PC-9 (cell line): Measurements from ENCODE around the gene UBE4B. TPM values are rescaled to one million over a fixed set of nuclear protein-coding genes. Genes with fewer than 3 reads are reported as not detected.
"Not testable (repeated sequence)": the region's sequence is repeated elsewhere in the genome, so short reads cannot be mapped to it uniquely, and the experiment has no call there.

ENCODE experiments used
- BruUV-seq: library from RNA; stranded (reverse); fragments of 400-500 nt; replicated peaks from 2 replicates; lab custom pipeline; 2021; lab: Mats Ljungman, UMichigan
- CTCF ChIA-PET: fragments of 300-600 bp; sonication (Branson Sonifier 250); formaldehyde crosslinking; loops from one replicate; lab custom pipeline; 2022; ENCODE audit warnings: antibody characterized with exemption; lab: Charles Lee
- POLR2A ChIA-PET: fragments of 300-600 bp; sonication (Branson Sonifier 250); formaldehyde crosslinking; loops from one replicate; lab custom pipeline; 2022; ENCODE audit warnings: antibody characterized with exemption; ENCODE audit not compliant: unreplicated experiment; lab: Charles Lee
- DNase-seq, 2 experiments: peaks; one replicate each; pipeline versions ENCODE4 v3.0.0 to v3.0.0-alpha.2; 2015 to 2022; ENCODE audit warnings: mixed read lengths in 1 of 2
- H2AFZ ChIP-seq: fragments of 200-600 bp; sonication (generic); 2 replicates; pipeline ENCODE4 v1.8.1; 2017; ENCODE audit warnings: antibody characterized with exemption
- H3F3A ChIP-seq: fragments of 200-600 bp; sonication (generic); 2 replicates; pipeline ENCODE4 v1.8.1; 2017; ENCODE audit warnings: antibody characterized with exemption, mild to moderate bottlenecking, low read depth; ENCODE audit not compliant: insufficient read depth
- H3K27ac ChIP-seq: fragments of 200-600 bp; sonication (generic); 2 replicates; pipeline ENCODE4 v1.6.1; 2016; ENCODE audit warnings: mixed run types
- H3K27me3 ChIP-seq: fragments of 200-600 bp; sonication (generic); 2 replicates; pipeline ENCODE4 v1.6.1; 2016; ENCODE audit warnings: low read depth, mixed run types; ENCODE audit not compliant: insufficient read depth
- H3K36me3 ChIP-seq: fragments of 200-600 bp; sonication (generic); 2 replicates; pipeline ENCODE4 v1.6.1; 2016; ENCODE audit warnings: low read depth, mixed run types
- H3K4me1 ChIP-seq: fragments of 200-600 bp; sonication (generic); replicated peaks from 2 replicates; pipeline ENCODE4 v1.6.1; 2016; ENCODE audit warnings: mixed run types; ENCODE audit not compliant: insufficient read depth
- H3K4me2 ChIP-seq: fragments of 200-600 bp; sonication (generic); 2 replicates; pipeline ENCODE4 v1.6.1; 2017; ENCODE audit warnings: mixed run types
- H3K4me3 ChIP-seq: fragments of 200-600 bp; sonication (generic); 2 replicates; pipeline ENCODE4 v1.6.1; 2016; ENCODE audit warnings: mixed run types
- H3K79me2 ChIP-seq: fragments of 200-600 bp; sonication (generic); 2 replicates; pipeline ENCODE4 v1.6.1; 2017; ENCODE audit warnings: low read depth, mixed run types
- H3K9me2 ChIP-seq: fragments of 200-600 bp; sonication (generic); 2 replicates; pipeline ENCODE4 v1.8.1; 2017; ENCODE audit warnings: mild to moderate bottlenecking; ENCODE audit not compliant: insufficient read depth
- H3K9me3 ChIP-seq: fragments of 200-600 bp; sonication (generic); 2 replicates; pipeline ENCODE4 v1.8.1; 2016; ENCODE audit warnings: low read depth; ENCODE audit not compliant: insufficient read depth
- H4K20me1 ChIP-seq: fragments of 200-600 bp; sonication (generic); 2 replicates; pipeline ENCODE4 v1.8.1; 2017; ENCODE audit not compliant: insufficient read depth
- EZH2 ChIP-seq: fragments of 200-600 bp; sonication (generic); IDR thresholded peaks from 2 replicates; pipeline ENCODE4 v1.8.0; 2017; ENCODE audit warnings: antibody characterized with exemption, low read depth
- intact Hi-C: fragments of 100-400 bp; cut with micrococcal nuclease; formaldehyde crosslinking; loops from one replicate; pipeline ENCODE4 v1.10.0; 2022; ENCODE audit not compliant: unreplicated experiment
- total RNA-seq: library from RNA; stranded (reverse); gene quantifications from 2 replicates; pipeline ENCODE4 v1.2.3, GENCODE V29; 2021
- TF ChIP-seq, protein P1 (sequence below): fragments of 200-600 bp; sonication (generic); conservative IDR thresholded peaks from 2 replicates; pipeline ENCODE4 v1.6.1; 2017; ENCODE audit warnings: mixed run types, antibody characterized with exemption, mild to moderate bottlenecking, moderate library complexity

UBE4B gene
- total RNA-seq, 1 experiment from 2014 or later = 59.1 TPM

DNA sequence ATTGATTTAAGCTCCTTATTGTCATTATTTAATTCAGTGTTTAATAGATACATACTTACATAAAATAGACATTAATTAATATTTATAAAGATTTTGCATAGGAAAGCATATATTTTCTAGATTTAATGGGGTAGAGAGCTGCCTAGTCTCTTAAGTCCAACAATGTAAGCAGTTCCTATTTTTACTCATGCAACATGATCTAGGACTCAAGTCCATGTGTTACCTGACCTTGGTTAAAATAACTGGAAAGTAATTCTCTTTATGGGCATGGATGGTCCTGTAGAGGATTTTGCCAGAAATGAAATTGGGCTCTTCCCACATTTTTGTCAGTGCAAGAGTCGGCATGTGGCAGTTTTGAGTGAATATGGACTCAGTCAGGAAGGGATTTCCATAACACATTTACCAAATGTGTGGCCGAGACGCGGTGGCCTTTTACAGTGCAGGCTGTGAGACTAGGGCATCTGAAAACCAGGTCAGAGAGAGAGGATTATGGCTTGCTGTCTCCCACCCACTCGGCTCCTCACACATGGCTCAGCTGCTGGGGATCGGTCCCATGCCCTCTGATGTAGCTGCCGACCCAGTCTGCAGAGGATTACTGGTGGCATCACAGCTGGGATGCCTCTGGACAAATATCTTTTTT lies 171.4 kb downstream of the UBE4B start:
- CTCF ChIA-PET = no interaction called here
- DNase-seq = no peak
- Histone ChIP-seq H3K4me2 (no peak overlapping the region), H3K4me1 (no peaks in the 10 kb centered on the region), H3K79me2 (no peaks in the 10 kb centered on the region), H4K20me1 (no peaks in the 10 kb centered on the region), H3K9me3 (no peaks in the 10 kb centered on the region), H3K27me3 (no peaks in the 10 kb centered on the region), H3K9me2 (no peaks in the 10 kb centered on the region), H3F3A (no peaks in the 10 kb centered on the region), H3K27ac (no peak overlapping the region), H3K36me3 (no peaks in the 10 kb centered on the region), H2AFZ (no peak overlapping the region), H3K4me3 (no peak overlapping the region)
- BruUV-seq = no TSS peak
- no peak for TF ChIP-seq EZH2
- TF ChIP-seq, protein P1, sequence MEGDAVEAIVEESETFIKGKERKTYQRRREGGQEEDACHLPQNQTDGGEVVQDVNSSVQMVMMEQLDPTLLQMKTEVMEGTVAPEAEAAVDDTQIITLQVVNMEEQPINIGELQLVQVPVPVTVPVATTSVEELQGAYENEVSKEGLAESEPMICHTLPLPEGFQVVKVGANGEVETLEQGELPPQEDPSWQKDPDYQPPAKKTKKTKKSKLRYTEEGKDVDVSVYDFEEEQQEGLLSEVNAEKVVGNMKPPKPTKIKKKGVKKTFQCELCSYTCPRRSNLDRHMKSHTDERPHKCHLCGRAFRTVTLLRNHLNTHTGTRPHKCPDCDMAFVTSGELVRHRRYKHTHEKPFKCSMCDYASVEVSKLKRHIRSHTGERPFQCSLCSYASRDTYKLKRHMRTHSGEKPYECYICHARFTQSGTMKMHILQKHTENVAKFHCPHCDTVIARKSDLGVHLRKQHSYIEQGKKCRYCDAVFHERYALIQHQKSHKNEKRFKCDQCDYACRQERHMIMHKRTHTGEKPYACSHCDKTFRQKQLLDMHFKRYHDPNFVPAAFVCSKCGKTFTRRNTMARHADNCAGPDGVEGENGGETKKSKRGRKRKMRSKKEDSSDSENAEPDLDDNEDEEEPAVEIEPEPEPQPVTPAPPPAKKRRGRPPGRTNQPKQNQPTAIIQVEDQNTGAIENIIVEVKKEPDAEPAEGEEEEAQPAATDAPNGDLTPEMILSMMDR = no peak
- POLR2A ChIA-PET = no interaction called here
- intact Hi-C loops = no loop called here

- H3K27ac ChIP-seq, POLR2A ChIA-PET, H2AFZ ChIP-seq, H3K4me3 ChIP-seq, H4K20me1 ChIP-seq, H3K9me2 ChIP-seq, H3K4me1 ChIP-seq, H3K36me3 ChIP-seq, H3K27me3 ChIP-seq, H3K4me2 ChIP-seq, H3K79me2 ChIP-seq, intact Hi-C loops, BruUV-seq, H3K9me3 ChIP-seq, H3F3A ChIP-seq, DNase-seq: not testable (repeated sequence)
- CTCF ChIA-PET = interaction anchor here (0.6 to 0.7 kb wide), 2 partner anchors 45 to 600 kb away, joined by 4 to 10 read pairs; no protein-coding TSS in a partner anchor
Measured at GRCh38 chr1:10205206-10205605, 172.4 kb downstream of the UBE4B start.

DNA sequence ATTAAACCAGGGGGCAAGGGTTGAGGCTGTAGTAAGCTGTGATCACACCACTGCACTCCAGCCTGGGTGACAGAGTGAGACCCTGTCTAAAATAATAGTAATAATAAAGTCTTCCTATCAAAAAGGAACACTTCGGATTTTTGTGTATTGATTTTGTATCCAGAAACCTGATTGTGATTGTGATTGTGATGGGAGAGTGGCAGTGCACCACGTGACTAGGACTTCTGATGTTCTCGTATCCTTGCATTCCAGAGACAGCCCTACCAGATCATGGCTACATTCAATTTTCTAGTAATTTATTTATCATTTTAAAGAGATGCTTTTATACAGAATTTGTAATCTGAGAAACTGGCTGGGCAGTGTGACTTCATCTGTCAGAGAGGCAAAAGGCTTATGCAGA lies 175.1 kb downstream of the UBE4B start:
- Histone ChIP-seq H3K36me3 (no peaks in the 10 kb centered on the region), H3F3A (peaks cover 7% of the 10 kb centered on the region; the same call in 1 of the 2 replicates), H3K4me3 (no peak overlapping the region), H3K9me2 (no peaks in the 10 kb centered on the region), H3K27ac (no peak overlapping the region), H3K27me3 (no peaks in the 10 kb centered on the region), H3K9me3 (no peaks in the 10 kb centered on the region), H3K79me2 (peaks cover 15% of the 10 kb centered on the region), H3K4me2 (no peak overlapping the region), H4K20me1 (no peaks in the 10 kb centered on the region), H2AFZ (no peak overlapping the region), H3K4me1 (peaks cover 11% of the 10 kb centered on the region)
- TF ChIP-seq EZH2 = no peak
- TF ChIP-seq, protein P1 = no peak
- no peak for DNase-seq
- BruUV-seq = no TSS peak
- intact Hi-C loops = no loop called here
- POLR2A ChIA-PET = interaction anchor here (0.5 kb wide), 1 partner anchor 136 kb away, joined by 4 read pairs; no protein-coding TSS in a partner anchor
- CTCF ChIA-PET = no interaction called here
